Caki2 (cell line): ENCODE data around the gene MYL9. TPM values are rescaled to one million over a fixed set of nuclear protein-coding genes. Genes with fewer than 3 reads are reported as not detected.
"Not testable (repeated sequence)": the region's sequence is repeated elsewhere in the genome, so short reads cannot be mapped to it uniquely, and the experiment has no call there.

ENCODE experiments used
- DNase-seq: peaks from one replicate; pipeline ENCODE4 v3.0.0-alpha.2; 2015; ENCODE audit warnings: low read depth
- in situ Hi-C: cut with HindIII; loops from 2 replicates; pipeline ENCODE4 v1.10.0; 2016; ENCODE audit warnings: low sequenced_read_pairs, low pct_unique_long_range_greater_than_20kb, mixed read lengths
- total RNA-seq: library from RNA; depleted of rRNA; stranded (reverse); fragments of >200 nt; shearing (Covaris generic); gene quantifications from 2 replicates; pipeline ENCODE4 v1.2.3, GENCODE V29; 2014; ENCODE audit warnings: low replicate concordance

MYL9 gene
- total RNA-seq, 1 experiment from 2014 or later = not detected

- in situ Hi-C loops = no loop called here
- DNase-seq = no peak
These were observed 4.9 kb downstream of the MYL9 start for GRCh38 chr20:36546111-36546736.

GRCh38 chr20:36547186-36548005, 6.1 kb downstream of the MYL9 start:
- no peak for DNase-seq
- in situ Hi-C loops = no loop called here

GRCh38 chr20:36548006-36548315, 6.6 kb downstream of the MYL9 start:
- in situ Hi-C loops = no loop called here
- no peak for DNase-seq

DNA sequence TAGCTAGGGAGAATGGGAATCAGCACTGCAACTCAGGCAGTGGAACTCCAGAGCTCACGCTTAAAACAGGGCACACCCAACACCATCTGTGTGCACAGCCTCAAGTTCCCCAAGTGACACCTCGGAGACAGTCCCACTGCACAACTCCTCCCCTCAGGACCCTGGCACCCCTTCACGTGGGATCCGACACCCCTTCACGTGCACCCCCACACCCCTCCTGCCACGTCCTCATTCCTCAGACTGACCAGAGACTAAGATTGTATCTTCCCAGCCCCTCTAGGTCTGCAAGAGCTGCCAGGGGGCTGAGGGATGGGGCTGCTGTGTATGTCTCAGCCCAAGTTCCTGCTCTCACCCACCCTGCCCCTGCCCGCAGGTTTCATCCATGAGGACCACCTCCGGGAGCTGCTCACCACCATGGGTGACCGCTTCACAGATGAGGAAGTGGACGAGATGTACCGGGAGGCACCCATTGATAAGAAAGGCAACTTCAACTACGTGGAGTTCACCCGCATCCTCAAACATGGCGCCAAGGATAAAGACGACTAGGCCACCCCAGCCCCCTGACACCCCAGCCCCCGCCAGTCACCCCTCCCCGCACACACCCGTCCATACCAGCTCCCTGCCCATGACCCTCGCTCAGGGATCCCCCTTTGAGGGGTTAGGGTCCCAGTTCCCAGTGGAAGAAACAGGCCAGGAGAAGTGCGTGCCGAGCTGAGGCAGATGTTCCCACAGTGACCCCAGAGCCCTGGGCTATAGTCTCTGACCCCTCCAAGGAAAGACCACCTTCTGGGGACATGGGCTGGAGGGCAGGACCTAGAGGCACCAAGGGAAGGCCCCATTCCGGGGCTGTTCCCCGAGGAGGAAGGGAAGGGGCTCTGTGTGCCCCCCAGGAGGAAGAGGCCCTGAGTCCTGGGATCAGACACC, 7.6 kb downstream of the MYL9 start:
- in situ Hi-C loops = no loop called here
- no peak for DNase-seq

GRCh38 chr20:36549628-36549941, 8.3 kb downstream of the MYL9 start:
- in situ Hi-C loops = no loop called here
- no peak for DNase-seq

DNA sequence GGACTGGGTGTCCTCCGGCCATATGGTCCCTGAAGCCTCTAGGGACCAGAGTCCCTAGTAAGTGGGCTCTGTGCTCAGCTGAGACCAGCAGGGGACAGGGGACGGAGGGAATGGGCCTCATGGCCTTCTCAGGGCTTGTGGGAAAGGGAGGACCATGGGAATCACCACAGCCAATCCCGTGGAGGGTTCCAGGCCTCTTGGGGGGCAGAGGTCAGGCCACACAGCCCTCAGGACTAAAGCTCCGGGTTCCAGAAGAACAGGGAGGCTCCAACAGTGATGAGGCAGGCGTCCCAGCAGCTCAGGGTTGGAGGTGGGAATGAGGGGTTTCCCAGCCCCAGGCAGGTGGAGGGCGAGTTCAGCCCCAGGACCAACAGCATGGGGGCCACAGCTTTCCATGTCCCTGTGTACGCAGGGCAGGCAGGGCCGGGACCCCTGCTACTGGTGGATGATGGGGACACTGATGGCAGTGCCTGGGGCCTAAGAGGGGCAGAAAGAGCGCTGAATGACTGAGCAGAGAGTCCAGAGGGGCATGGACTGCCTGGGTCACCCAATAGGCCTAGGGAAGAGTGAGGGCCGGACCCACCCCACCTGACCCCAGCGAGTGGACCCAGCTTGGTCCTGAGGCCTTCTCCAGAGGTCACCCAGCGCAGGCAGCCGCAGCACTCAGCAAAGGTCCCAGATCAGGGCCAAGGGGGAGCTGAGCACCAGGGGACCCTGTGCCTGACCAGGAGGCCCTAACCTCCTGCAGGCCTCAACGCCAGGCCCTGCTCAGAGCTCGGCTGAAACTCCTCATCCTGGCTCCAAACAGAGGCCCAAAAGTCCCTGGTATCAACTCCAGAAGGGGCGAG, 8.8 kb downstream of the MYL9 start:
- no peak for DNase-seq
- in situ Hi-C loops = no loop called here

DNA sequence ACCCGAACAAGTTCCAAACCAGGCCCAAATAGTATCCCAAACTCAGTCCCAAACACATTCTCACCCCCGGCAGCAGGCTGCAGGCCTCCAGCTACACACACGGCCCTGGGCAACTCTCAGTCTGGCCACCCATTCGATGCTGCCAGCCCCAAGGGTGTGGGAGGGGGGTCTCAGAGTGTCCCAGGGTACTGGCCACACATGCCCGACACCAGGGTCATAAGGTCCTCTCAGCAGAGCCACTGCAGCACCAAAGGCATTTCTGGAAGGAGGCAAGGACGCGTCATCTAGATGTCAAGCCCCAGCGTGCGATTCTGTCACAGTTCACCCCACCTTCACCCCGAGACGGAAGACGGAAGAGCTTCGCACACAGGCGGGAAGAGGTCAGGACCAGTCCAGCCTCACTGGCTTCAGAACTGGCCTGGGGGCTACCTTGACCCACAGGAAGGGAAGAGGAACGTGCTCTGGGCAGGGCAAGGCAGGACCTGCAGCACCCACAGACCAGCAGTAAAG, 9.5 kb downstream of the MYL9 start:
- in situ Hi-C loops = no loop called here

DNA sequence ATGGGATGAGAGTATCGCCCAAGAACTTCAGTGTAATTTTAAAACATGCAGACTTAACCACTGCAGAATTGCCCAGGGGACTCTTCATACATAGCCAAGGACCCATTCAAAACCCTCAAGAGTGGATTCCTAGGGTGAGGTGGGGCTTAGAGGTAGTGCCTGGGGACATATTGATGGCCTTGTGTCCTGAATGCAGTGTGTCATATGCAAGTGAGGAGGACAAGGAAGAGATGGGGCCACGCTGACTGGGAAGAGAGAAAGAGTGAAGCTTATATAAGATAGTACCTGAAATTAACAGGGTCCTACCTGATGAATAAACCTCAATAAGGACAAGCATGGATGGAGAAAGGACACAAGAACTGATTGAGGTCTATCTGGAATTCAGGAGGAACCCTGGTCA, 13.9 kb downstream of the MYL9 start:
- no peak for DNase-seq
- in situ Hi-C loops = no loop called here

More for the DNA sequence above, 9.5 kb downstream of the MYL9 start:
- DNase-seq = no peak

GRCh38 chr20:36562724-36563123, 21.4 kb downstream of the MYL9 start:
- no peak for DNase-seq
- in situ Hi-C loops = no loop called here

DNA sequence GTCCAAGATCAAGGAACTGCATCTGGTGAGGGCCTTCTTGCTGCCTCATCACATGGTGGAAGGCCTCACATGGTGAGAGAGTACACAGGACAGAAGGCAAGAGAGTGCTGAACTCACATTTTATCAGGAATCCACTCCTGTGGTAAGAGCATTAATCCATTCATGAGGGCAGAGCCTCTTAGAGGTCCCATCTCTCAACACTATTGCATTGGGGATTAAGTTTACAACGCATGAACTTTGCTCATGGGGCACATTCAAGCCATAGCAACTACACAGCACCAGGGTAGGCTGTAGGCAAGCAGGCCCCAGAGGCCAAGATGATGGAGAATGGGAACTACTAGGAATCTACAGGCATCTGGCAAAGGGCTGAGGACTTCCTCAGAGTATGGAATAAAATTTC, 22.1 kb downstream of the MYL9 start:
- in situ Hi-C loops = no loop called here
- no peak for DNase-seq

GRCh38 chr20:36564078-36564725, 22.9 kb downstream of the MYL9 start:
- in situ Hi-C loops, DNase-seq: not testable (repeated sequence)

GRCh38 chr20:36564726-36565121, 23.4 kb downstream of the MYL9 start:
- in situ Hi-C loops, DNase-seq: not testable (repeated sequence)

DNA sequence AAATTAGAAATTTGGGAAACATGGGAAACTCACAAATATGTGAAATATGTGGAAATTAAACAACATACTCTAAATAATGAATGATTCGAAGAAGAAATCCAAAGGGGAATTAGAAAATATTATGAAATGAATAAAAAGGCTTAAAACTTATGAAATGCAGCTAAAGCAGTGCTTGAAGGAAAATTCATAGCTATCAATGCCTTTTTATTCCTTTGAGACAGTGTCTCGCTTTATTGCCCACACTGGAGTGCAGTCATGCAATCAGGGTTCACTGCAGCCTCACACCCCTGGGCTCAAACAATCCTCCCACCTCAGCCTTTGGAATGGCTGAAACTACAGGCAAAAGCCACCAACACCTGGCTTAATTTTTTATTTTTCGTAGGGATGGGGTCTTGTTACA, 24.2 kb downstream of the MYL9 start:
- in situ Hi-C loops = no loop called here
- no peak for DNase-seq

DNA sequence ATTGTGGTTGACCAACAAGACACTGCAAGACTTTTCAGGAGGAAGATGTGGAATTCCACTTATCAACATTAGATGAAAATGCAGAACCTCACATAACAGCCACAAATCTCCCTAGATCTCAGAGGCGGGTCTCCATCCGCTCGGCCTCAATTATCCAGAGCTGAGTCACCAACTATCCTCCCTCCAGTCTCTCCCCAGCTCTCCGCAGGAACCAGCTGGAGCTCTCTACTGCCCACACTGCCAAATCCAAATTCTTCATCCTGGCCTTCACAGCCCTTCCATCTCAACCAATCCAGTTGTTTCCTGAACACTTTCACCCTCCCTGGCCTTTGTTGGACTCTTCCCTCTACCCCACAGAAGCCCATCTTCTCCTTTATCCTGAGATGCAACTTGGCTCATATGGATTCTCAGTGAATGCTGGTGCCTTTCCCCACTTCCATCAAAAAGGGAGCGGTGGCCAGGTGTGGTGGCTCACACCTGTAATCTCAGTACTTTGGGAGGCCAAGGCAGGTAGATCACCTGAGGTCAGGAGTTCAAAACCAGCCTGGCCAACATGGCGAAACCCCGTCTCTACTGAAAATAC, 28.6 kb downstream of the MYL9 start:
- in situ Hi-C loops = no loop called here
- no peak for DNase-seq

DNA sequence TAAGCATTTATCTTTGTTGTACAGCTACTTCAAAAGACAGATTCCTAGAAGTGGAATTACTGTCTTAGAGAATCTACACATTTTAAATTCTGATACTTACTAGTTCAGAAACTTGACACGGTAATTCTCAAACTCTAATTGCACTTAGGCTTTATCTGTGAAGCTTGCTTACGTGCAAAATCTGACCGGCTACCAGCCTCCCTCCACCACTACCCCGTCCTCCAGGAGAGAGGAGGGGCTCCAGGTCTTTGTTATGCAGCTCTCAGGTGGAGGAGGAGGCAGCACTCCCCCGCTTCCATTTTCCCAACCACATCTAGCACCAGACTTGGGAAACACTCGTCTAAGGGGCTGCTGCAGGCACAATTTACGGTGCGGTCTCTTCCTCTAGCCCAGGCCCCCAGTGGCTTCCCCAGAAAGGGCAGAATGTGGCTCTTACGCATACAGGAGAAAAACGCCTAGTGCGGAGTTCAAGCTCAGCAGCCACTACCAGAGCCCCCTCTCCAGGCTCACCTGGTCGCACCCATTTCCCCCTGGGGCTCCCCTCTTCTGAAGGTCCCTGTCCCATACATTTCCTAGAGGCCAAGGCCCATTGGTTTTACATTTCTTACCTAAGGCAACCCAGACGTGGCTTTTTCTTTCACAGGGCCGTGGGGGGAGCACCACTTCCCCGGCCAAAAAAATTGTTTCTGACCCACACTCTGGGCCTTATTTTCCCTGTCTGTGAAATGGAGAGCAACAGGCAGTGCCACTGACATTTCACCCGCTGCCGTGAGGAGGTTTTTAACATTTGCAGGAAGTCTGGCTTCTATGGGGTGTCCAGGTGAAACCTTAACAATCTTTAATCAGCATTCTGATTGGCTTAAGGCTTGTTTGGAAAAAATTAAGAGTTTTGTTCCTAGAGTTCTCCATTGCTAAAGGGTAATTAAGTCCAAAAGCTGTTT, 30.5 kb downstream of the MYL9 start:
- no peak for DNase-seq
- in situ Hi-C loops = no loop called here

DNA sequence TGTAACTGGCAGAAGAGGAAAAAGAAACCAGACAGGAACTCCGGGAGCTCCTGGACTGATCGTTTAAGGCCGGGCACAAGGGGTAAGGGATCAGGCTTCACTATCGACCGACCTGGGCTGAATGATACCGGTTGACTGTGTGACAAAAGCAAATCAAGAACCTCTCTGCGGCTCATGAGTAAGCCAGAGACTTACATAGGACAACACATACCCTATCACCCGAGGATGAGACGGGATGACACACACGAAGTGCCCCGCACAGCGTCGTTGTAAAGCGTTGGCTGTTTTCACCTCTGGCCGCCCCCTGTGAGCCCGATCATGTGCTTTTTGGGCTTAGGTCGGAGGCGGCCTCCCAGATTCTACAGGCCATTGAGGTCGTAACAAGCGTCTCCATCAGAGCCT, 31.4 kb downstream of the MYL9 start:
- in situ Hi-C loops = no loop called here
- no peak for DNase-seq
